Rectal smooth muscle tissue (tissue), 1 donor: ENCODE data around the gene LCN15.
A peak's percentile ranks its signal among the peaks of the same experiment; 100 is the strongest.

Source experiments
- H3K27ac ChIP-seq: one replicate; pipeline ENCODE4 v1.7.0; 2013; ENCODE audit warnings: low read depth, low read length, inconsistent platforms
- H3K27me3 ChIP-seq: one replicate; pipeline ENCODE4 v1.7.0; 2013; ENCODE audit warnings: low read length; ENCODE audit not compliant: control insufficient read depth, insufficient read depth
- H3K36me3 ChIP-seq: one replicate; pipeline ENCODE4 v1.7.0; 2013; ENCODE audit warnings: low read length; ENCODE audit not compliant: control insufficient read depth, insufficient read depth
- H3K4me1 ChIP-seq: one replicate; pipeline ENCODE4 v1.7.0; 2013; ENCODE audit warnings: low read length; ENCODE audit not compliant: control insufficient read depth, insufficient read depth
- H3K4me3 ChIP-seq: one replicate; pipeline ENCODE4 v1.7.0; 2013; ENCODE audit warnings: low read length
- H3K9ac ChIP-seq: one replicate; pipeline ENCODE4 v1.7.0; 2013; ENCODE audit warnings: low read length

Gene LCN15

GRCh38 chr9:136734837-136735496 lies 29.4 kb downstream of the LCN15 start:
- Histone ChIP-seq H3K27me3 (no peaks in the 10 kb centered on the region), H3K9ac (no peak overlapping the region), H3K27ac (no peak overlapping the region), H3K4me1 (no peaks in the 10 kb centered on the region), H3K4me3 (no peak overlapping the region), H3K36me3 (no peaks in the 10 kb centered on the region)

GRCh38 chr9:136733611-136734010 lies 30.7 kb downstream of the LCN15 start:
- Histone ChIP-seq H3K4me1 (peaks cover 3% of the 10 kb centered on the region), H3K9ac (no peak overlapping the region), H3K27me3 (no peaks in the 10 kb centered on the region), H3K4me3 (no peak overlapping the region), H3K27ac (no peak overlapping the region), H3K36me3 (no peaks in the 10 kb centered on the region)

GRCh38 chr9:136732444-136733178 lies 31.7 kb downstream of the LCN15 start:
- no peak overlapping the region for H3K27ac ChIP-seq
- no peaks in the 10 kb centered on the region for H3K27me3 ChIP-seq
- no peaks in the 10 kb centered on the region for H3K36me3 ChIP-seq
- no peak overlapping the region for H3K9ac ChIP-seq
- H3K4me1 ChIP-seq: peaks cover 3% of the 10 kb centered on the region
- H3K4me3 ChIP-seq: no peak overlapping the region

GRCh38 chr9:136729926-136730325 lies 34.4 kb downstream of the LCN15 start:
- H3K9ac ChIP-seq: no peak overlapping the region
- H3K27me3 ChIP-seq: no peaks in the 10 kb centered on the region
- peaks cover 11% of the 10 kb centered on the region for H3K4me1 ChIP-seq
- no peak overlapping the region for H3K4me3 ChIP-seq
- H3K27ac ChIP-seq: no peak overlapping the region
- H3K36me3 ChIP-seq: peaks cover 15% of the 10 kb centered on the region

- no peak overlapping the region for H3K9ac ChIP-seq
- H3K4me1 ChIP-seq: peaks cover 11% of the 10 kb centered on the region
- no peaks in the 10 kb centered on the region for H3K27me3 ChIP-seq
- H3K27ac ChIP-seq: no peak overlapping the region
- peaks cover 20% of the 10 kb centered on the region for H3K36me3 ChIP-seq
- H3K4me3 ChIP-seq: peak overlapping the region; percentile 86
These were observed 35.2 kb downstream of the LCN15 start for GRCh38 chr9:136729144-136729543.

GRCh38 chr9:136728548-136729123 lies 35.7 kb downstream of the LCN15 start:
- Histone ChIP-seq H3K27me3 (no peaks in the 10 kb centered on the region), H3K4me3 (peak overlapping the region; percentile 86), H3K27ac (no peak overlapping the region), H3K4me1 (peaks cover 11% of the 10 kb centered on the region), H3K9ac (peak overlapping the region; percentile 41), H3K36me3 (peaks cover 25% of the 10 kb centered on the region)

GRCh38 chr9:136728080-136728547 lies 36.2 kb downstream of the LCN15 start:
- Histone ChIP-seq H3K4me1 (peaks cover 11% of the 10 kb centered on the region), H3K27me3 (no peaks in the 10 kb centered on the region), H3K9ac (peak overlapping the region; percentile 68), H3K27ac (peak overlapping the region; percentile 63), H3K4me3 (peak overlapping the region; percentile 91), H3K36me3 (peaks cover 29% of the 10 kb centered on the region)

- H3K36me3 ChIP-seq: peaks cover 37% of the 10 kb centered on the region
- no peak overlapping the region for H3K27ac ChIP-seq
These were observed 37.6 kb downstream of the LCN15 start for GRCh38 chr9:136726631-136727191.

GRCh38 chr9:136726118-136726517 lies 38.2 kb downstream of the LCN15 start:
- H3K36me3 ChIP-seq: peaks cover 37% of the 10 kb centered on the region
- peaks cover 11% of the 10 kb centered on the region for H3K4me1 ChIP-seq
- no peaks in the 10 kb centered on the region for H3K27me3 ChIP-seq
- H3K4me3 ChIP-seq: peak overlapping the region; percentile 91
- no peak overlapping the region for H3K9ac ChIP-seq
- H3K27ac ChIP-seq: no peak overlapping the region

More at GRCh38 chr9:136726631-136727191, 37.6 kb downstream of the LCN15 start:
- Histone ChIP-seq H3K27me3 (no peaks in the 10 kb centered on the region), H3K4me1 (peaks cover 11% of the 10 kb centered on the region), H3K4me3 (peak overlapping the region; percentile 91), H3K9ac (no peak overlapping the region)

GRCh38 chr9:136725612-136726011 lies 38.7 kb downstream of the LCN15 start:
- H3K4me1 ChIP-seq: peaks cover 14% of the 10 kb centered on the region
- H3K4me3 ChIP-seq: peak overlapping the region; percentile 91
- H3K27ac ChIP-seq: no peak overlapping the region
- no peak overlapping the region for H3K9ac ChIP-seq
- peaks cover 37% of the 10 kb centered on the region for H3K36me3 ChIP-seq
- H3K27me3 ChIP-seq: no peaks in the 10 kb centered on the region

GRCh38 chr9:136724772-136725171 lies 39.5 kb downstream of the LCN15 start:
- Histone ChIP-seq H3K4me3 (no peak overlapping the region), H3K36me3 (peaks cover 37% of the 10 kb centered on the region), H3K9ac (no peak overlapping the region), H3K27ac (no peak overlapping the region), H3K4me1 (peaks cover 14% of the 10 kb centered on the region), H3K27me3 (no peaks in the 10 kb centered on the region)

- no peak overlapping the region for H3K27ac ChIP-seq
- H3K9ac ChIP-seq: no peak overlapping the region
- peaks cover 37% of the 10 kb centered on the region for H3K36me3 ChIP-seq
- peaks cover 14% of the 10 kb centered on the region for H3K4me1 ChIP-seq
- no peak overlapping the region for H3K4me3 ChIP-seq
- no peaks in the 10 kb centered on the region for H3K27me3 ChIP-seq
These were observed 40.3 kb downstream of the LCN15 start for GRCh38 chr9:136723989-136724388.
